HepG2 (cell line): ENCODE results near the gene CPXM1. TPM values are rescaled to one million over a fixed set of nuclear protein-coding genes. Genes with fewer than 3 reads are reported as not detected.

Experiments used
- ATF7-NPFF ChIP-seq: sonication (generic); formaldehyde crosslinking; IDR thresholded peaks from 2 replicates; pipeline ENCODE4 v1.8.1; 2023; ENCODE audit warnings: mild to moderate bottlenecking, low read depth, missing genetic modification reagents, moderate library complexity
- GFI1 ChIP-seq: sonication (generic); formaldehyde crosslinking; IDR thresholded peaks from 2 replicates; pipeline ENCODE4 v1.5.0; 2020; ENCODE audit warnings: missing genetic modification reagents, mild to moderate bottlenecking, borderline replicate concordance
- HDAC6 ChIP-seq: fragments of 200-600 bp; sonication (generic); IDR thresholded peaks from 2 replicates; pipeline ENCODE4 v1.7.0; 2017; ENCODE audit warnings: mild to moderate bottlenecking, antibody characterized with exemption, low read length, low read depth
- HOXD1 ChIP-seq: sonication (generic); formaldehyde crosslinking; IDR thresholded peaks from 2 replicates; pipeline ENCODE4 v1.5.0; 2020; ENCODE audit warnings: missing genetic modification reagents
- NFYC ChIP-seq: IDR thresholded peaks from 2 replicates; pipeline ENCODE4 v1.6.1; 2016; ENCODE audit warnings: missing genetic modification reagents, missing compliant biosample characterization
- NR2F1 ChIP-seq, 2 experiments: fragments of 450-650 bp in 1 of 2; formaldehyde crosslinking in 1 of 2; IDR thresholded peaks; 2 replicates each; pipeline versions ENCODE4 v1.5.0 to v1.6.1; 2016 to 2020; ENCODE audit warnings: mild to moderate bottlenecking in 1 of 2, missing compliant biosample characterization in 1 of 2, missing genetic modification reagents in 1 of 2, moderate library complexity in 1 of 2
- PRMT3 ChIP-seq: sonication (generic); formaldehyde crosslinking; IDR thresholded peaks from 2 replicates; pipeline ENCODE4 v1.8.1; 2022; ENCODE audit warnings: low read depth, mild to moderate bottlenecking, moderate library complexity, missing genetic modification reagents, borderline replicate concordance
- PRPF4 ChIP-seq: fragments of 200-400 bp; formaldehyde crosslinking; IDR thresholded peaks from 2 replicates; pipeline ENCODE4 v1.6.1; 2016; ENCODE audit warnings: low read length, low read depth; ENCODE audit not compliant: poor library complexity, severe bottlenecking
- RERE ChIP-seq: IDR thresholded peaks from 2 replicates; pipeline ENCODE4 v1.6.1; 2016; ENCODE audit warnings: low read depth, missing genetic modification reagents, missing compliant biosample characterization
- RXRA ChIP-seq: sonication (generic); formaldehyde crosslinking; IDR thresholded peaks from 2 replicates; pipeline ENCODE4 v1.5.1; 2020; ENCODE audit warnings: missing genetic modification reagents
- USF2 ChIP-seq, 2 experiments: sonication (generic) in 1 of 2; formaldehyde crosslinking in 1 of 2; IDR thresholded peaks; 2 replicates each; pipeline versions ENCODE4 v1.5.1 to v1.6.1; 2011 to 2020; ENCODE audit warnings: borderline replicate concordance in 1 of 2, low read depth in 1 of 2, low read length in 1 of 2, mild to moderate bottlenecking in 1 of 2, missing genetic modification reagents in 1 of 2, moderate library complexity in 1 of 2
- ZEB1 ChIP-seq: IDR thresholded peaks from 2 replicates; pipeline ENCODE4 v1.6.1; 2012; ENCODE audit warnings: mild to moderate bottlenecking, low read depth, inconsistent platforms; ENCODE audit not compliant: insufficient replicate concordance
- ZFP36L1 ChIP-seq: sonication (generic); formaldehyde crosslinking; IDR thresholded peaks from 2 replicates; pipeline ENCODE4 v1.8.0; 2022; ENCODE audit warnings: mild to moderate bottlenecking, missing genetic modification reagents, moderate library complexity
- ZNF251 ChIP-seq: sonication (generic); formaldehyde crosslinking; IDR thresholded peaks from 2 replicates; pipeline ENCODE4 v1.9.0; 2021; ENCODE audit warnings: mild to moderate bottlenecking, missing genetic modification reagents
- ZNF317 ChIP-seq: sonication (generic); formaldehyde crosslinking; IDR thresholded peaks from 2 replicates; pipeline ENCODE4 v1.5.0; 2020; ENCODE audit warnings: mild to moderate bottlenecking, missing genetic modification reagents
- ZNF432 ChIP-seq: sonication (generic); formaldehyde crosslinking; IDR thresholded peaks from 2 replicates; pipeline ENCODE4 v1.5.0; 2020; ENCODE audit warnings: missing genetic modification reagents, mild to moderate bottlenecking, borderline replicate concordance
- ZNF576 ChIP-seq: sonication (generic); formaldehyde crosslinking; IDR thresholded peaks from 2 replicates; pipeline ENCODE4 v1.4.0; 2020; ENCODE audit warnings: mild to moderate bottlenecking, missing genetic modification reagents
- ZNF652 ChIP-seq: IDR thresholded peaks from 2 replicates; pipeline ENCODE4 v1.6.1; 2016; ENCODE audit warnings: low read depth, borderline replicate concordance
- ZNF7 ChIP-seq: IDR thresholded peaks from 2 replicates; pipeline ENCODE4 v1.6.1; 2016; ENCODE audit warnings: missing biosample characterization, missing genetic modification reagents
- ZZZ3 ChIP-seq: sonication (generic); formaldehyde crosslinking; IDR thresholded peaks from 2 replicates; pipeline ENCODE4 v1.4.0; 2020; ENCODE audit warnings: missing genetic modification reagents, mild to moderate bottlenecking, borderline replicate concordance
- polyA plus RNA-seq, 8 experiments: library from polyadenylated mRNA; depleted of rRNA in 3 of 8; stranded (reverse) in 7 of 8; unstranded in 1 of 8; fragments of >200 nt; fragmentation: Illumina TruSeq in 4 of 8; extraction: Trizol in 4 of 8; gene quantifications; 2 replicates each; pipeline versions ENCODE4 v1.2.1 to v1.2.3, GENCODE V29; 2011 to 2016; ENCODE audit warnings: low read depth in 4 of 8, missing spikeins in 1 of 8, mixed read lengths in 1 of 8; ENCODE audit not compliant: insufficient read depth in 1 of 8
- total RNA-seq, 5 experiments: library from RNA; depleted of rRNA; stranded (reverse); fragments of >200 nt; fragmentation: Illumina TruSeq; extraction: Trizol; gene quantifications; 2 replicates each; pipeline ENCODE4 v1.2.3, GENCODE V29; 2016; ENCODE audit warnings: low read depth in 1 of 5

CPXM1 gene
- total and polyA plus RNA-seq, 2 of the 13 experiments (the other 11 are each of a cell fraction or from before 2014, with no cell fraction given), result 0.07 TPM; not detected in 1

- TF ChIP-seq RERE (no peak), PRPF4 (no peak), ZNF7 (CRISPR knock-in tag) (no peak), ZNF652 (no peak), ZFP36L1 (CRISPR knock-in tag) (no peak), ZNF432 (CRISPR knock-in tag) (no peak), NR2F1 (CRISPR knock-in tag; IDR thresholded peaks at IDR 0.05) (no peak), RXRA (no peak), ZZZ3 (CRISPR knock-in tag) (no peak), GFI1 (CRISPR knock-in tag) (no peak), ZEB1 (peak; percentile 1), HOXD1 (CRISPR knock-in tag) (no peak), USF2 (IDR thresholded peaks at IDR 0.05; ENCODE audit: low read depth, low read length) (no peak), USF2 (CRISPR knock-in tag; IDR thresholded peaks at IDR 0.05; ENCODE audit: borderline replicate concordance) (no peak), ATF7-NPFF (CRISPR knock-in tag) (no peak), NFYC (CRISPR knock-in tag) (no peak), ZNF576 (CRISPR knock-in tag) (no peak), ZNF251 (CRISPR knock-in tag) (no peak), HDAC6 (no peak), PRMT3 (CRISPR knock-in tag) (no peak), ZNF317 (CRISPR knock-in tag) (peak; percentile 54; the same call in 1 of the 2 replicates)
Observed at GRCh38 chr20:2840967-2841531, 40.6 kb upstream of the CPXM1 start (continued).
